ENCODE data around the gene MKI67. TPM values are rescaled to one million over a fixed set of nuclear protein-coding genes. Genes with fewer than 3 reads are reported as not detected.
A peak's percentile ranks its signal among the peaks of the same experiment; 100 is the strongest.

MKI67 gene
- total RNA-seq, 1 experiment from 2014 or later, result 81.4 TPM

GRCh38 chr10:128137877-128138276, 11.7 kb upstream of the MKI67 start:
- Mint-ChIP-seq H3K4me1 (ENCODE audit: insufficient read depth, unreplicated experiment) (no peaks in the 10 kb centered on the region), H3K27me3 (ENCODE audit: insufficient read depth, unreplicated experiment) (no peaks in the 10 kb centered on the region), H3K9me3 (ENCODE audit: unreplicated experiment) (no peaks in the 10 kb centered on the region), H3K36me3 (ENCODE audit: insufficient read depth, unreplicated experiment) (no peaks in the 10 kb centered on the region), H3K4me3 (ENCODE audit: unreplicated experiment) (no peak overlapping the region), H3K27ac (ENCODE audit: low read depth, unreplicated experiment) (no peak overlapping the region)
- no peak for DNase-seq (ENCODE audit: unreplicated experiment)
- POLR2A ChIA-PET, result no interaction called here
- intact Hi-C loops (cut with micrococcal nuclease), result no loop called here
- CTCF ChIA-PET, result interaction anchor here (0.6 to 2.3 kb wide), 5 partner anchors 11 to 109 kb away, joined by 3 to 9 read pairs (median 4); no protein-coding TSS in a partner anchor
- no TSS peak for BruUV-seq (replicated peaks)
- TF ChIP-seq, protein P1, sequence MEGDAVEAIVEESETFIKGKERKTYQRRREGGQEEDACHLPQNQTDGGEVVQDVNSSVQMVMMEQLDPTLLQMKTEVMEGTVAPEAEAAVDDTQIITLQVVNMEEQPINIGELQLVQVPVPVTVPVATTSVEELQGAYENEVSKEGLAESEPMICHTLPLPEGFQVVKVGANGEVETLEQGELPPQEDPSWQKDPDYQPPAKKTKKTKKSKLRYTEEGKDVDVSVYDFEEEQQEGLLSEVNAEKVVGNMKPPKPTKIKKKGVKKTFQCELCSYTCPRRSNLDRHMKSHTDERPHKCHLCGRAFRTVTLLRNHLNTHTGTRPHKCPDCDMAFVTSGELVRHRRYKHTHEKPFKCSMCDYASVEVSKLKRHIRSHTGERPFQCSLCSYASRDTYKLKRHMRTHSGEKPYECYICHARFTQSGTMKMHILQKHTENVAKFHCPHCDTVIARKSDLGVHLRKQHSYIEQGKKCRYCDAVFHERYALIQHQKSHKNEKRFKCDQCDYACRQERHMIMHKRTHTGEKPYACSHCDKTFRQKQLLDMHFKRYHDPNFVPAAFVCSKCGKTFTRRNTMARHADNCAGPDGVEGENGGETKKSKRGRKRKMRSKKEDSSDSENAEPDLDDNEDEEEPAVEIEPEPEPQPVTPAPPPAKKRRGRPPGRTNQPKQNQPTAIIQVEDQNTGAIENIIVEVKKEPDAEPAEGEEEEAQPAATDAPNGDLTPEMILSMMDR (IDR thresholded peaks at IDR 0.05; ENCODE audit: unreplicated experiment), result no peak

DNA sequence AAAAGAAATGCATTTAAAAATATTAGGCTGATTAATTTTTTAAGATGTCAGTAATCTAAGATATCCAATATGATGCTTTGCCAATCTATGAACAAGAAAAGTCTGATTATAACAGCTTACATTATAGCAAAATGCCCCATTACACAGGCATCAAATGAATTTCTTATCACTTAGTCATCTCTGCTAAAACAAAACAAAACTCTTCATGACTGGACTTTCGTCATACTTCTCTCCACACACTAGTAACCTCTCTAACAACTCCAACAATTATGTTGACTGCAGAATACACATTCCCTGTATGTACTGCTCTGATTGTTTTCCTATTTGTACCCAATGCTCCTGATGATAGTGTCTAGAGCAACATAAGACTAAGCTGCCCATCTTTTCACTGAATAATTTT, 3.8 kb upstream of the MKI67 start:
- ChIA-PET POLR2A (interaction anchor here (0.8 kb wide), 1 partner anchor 14 kb away, joined by 4 read pairs; no protein-coding TSS in a partner anchor), CTCF (interaction anchor here (0.6 to 1.5 kb wide), 5 partner anchors 20 to 210 kb away, joined by 3 to 6 read pairs (median 3); no protein-coding TSS in a partner anchor)
- TF ChIP-seq, protein P1 (IDR thresholded peaks at IDR 0.05; ENCODE audit: unreplicated experiment), result no peak
- H3K4me1 Mint-ChIP-seq (ENCODE audit: insufficient read depth, unreplicated experiment), result peaks cover 14% of the 10 kb centered on the region
- H3K4me3 Mint-ChIP-seq (ENCODE audit: unreplicated experiment), result no peak overlapping the region
- H3K27me3 Mint-ChIP-seq (ENCODE audit: insufficient read depth, unreplicated experiment), result no peaks in the 10 kb centered on the region
- no peaks in the 10 kb centered on the region for H3K36me3 Mint-ChIP-seq (ENCODE audit: insufficient read depth, unreplicated experiment)
- peak overlapping the region; percentile 62 for H3K27ac Mint-ChIP-seq (ENCODE audit: low read depth, unreplicated experiment)
- intact Hi-C loops (cut with micrococcal nuclease), result no loop called here
- no TSS peak for BruUV-seq (replicated peaks)
- DNase-seq (ENCODE audit: unreplicated experiment), result peak; percentile 59
- H3K9me3 Mint-ChIP-seq (ENCODE audit: unreplicated experiment), result no peaks in the 10 kb centered on the region

- no peaks in the 10 kb centered on the region for H3K36me3 Mint-ChIP-seq (ENCODE audit: insufficient read depth, unreplicated experiment)
- no peak for DNase-seq (ENCODE audit: unreplicated experiment)
- H3K27ac Mint-ChIP-seq (ENCODE audit: low read depth, unreplicated experiment), result peak overlapping the region; percentile 40
- TF ChIP-seq, protein P1 (IDR thresholded peaks at IDR 0.05; ENCODE audit: unreplicated experiment), result no peak
- BruUV-seq (replicated peaks), result no TSS peak
- ChIA-PET CTCF (interaction anchor here (0.6 to 1.2 kb wide), 3 partner anchors 10 to 222 kb away, joined by 3 read pairs; no protein-coding TSS in a partner anchor), POLR2A (interaction anchor here (1.0 kb wide), 1 partner anchor 14 kb away, joined by 3 read pairs; no protein-coding TSS in a partner anchor)
- no peak overlapping the region for H3K4me3 Mint-ChIP-seq (ENCODE audit: unreplicated experiment)
- H3K27me3 Mint-ChIP-seq (ENCODE audit: insufficient read depth, unreplicated experiment), result no peaks in the 10 kb centered on the region
- H3K4me1 Mint-ChIP-seq (ENCODE audit: insufficient read depth, unreplicated experiment), result peaks cover 29% of the 10 kb centered on the region
- H3K9me3 Mint-ChIP-seq (ENCODE audit: unreplicated experiment), result no peaks in the 10 kb centered on the region
- intact Hi-C loops (cut with micrococcal nuclease), result no loop called here
Observed at GRCh38 chr10:128128582-128128981, 2.4 kb upstream of the MKI67 start.

DNA sequence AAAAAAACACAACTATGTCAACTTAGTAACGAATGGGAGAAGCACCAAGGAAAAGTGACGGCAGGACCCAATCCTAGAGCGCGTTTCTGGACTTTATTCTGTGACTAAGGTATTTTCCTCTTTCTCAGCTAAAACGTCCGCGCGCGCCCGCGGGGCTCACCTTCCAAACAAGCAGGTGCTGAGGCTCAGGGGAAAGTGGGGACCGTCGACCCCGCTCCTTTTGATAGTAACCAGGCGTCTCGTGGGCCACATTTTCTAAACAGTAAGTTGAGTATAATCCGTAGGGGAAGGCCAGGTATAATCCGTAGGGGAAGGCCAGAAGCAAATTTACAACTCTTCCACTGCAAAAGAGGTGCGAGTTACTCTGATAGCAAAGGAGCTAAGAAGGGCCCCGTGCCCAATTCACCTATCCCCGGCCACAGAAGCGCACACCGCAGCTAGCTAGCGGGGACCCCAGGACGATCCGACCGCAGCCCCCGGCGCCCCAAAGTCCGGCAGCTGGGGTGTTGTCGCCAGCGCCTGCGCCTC, 743 bp downstream of the MKI67 start:
- BruUV-seq (replicated peaks), result TSS peak; percentile 50
- peak; percentile 15 for DNase-seq (ENCODE audit: unreplicated experiment)
- Mint-ChIP-seq H3K4me3 (ENCODE audit: unreplicated experiment) (peak overlapping the region; percentile 76), H3K9me3 (ENCODE audit: unreplicated experiment) (no peaks in the 10 kb centered on the region), H3K27ac (ENCODE audit: low read depth, unreplicated experiment) (peak overlapping the region; percentile 87), H3K4me1 (ENCODE audit: insufficient read depth, unreplicated experiment) (peaks cover 38% of the 10 kb centered on the region), H3K36me3 (ENCODE audit: insufficient read depth, unreplicated experiment) (peaks cover 6% of the 10 kb centered on the region), H3K27me3 (ENCODE audit: insufficient read depth, unreplicated experiment) (no peaks in the 10 kb centered on the region)
- ChIA-PET POLR2A (interaction anchor here (0.6 to 1.7 kb wide), 8 partner anchors 9 to 1672 kb away, joined by 3 to 9 read pairs (median 6); no protein-coding TSS in a partner anchor), CTCF (interaction anchor here (0.6 to 4.1 kb wide), 7 partner anchors 23 to 1370 kb away, joined by 3 to 19 read pairs (median 4); no protein-coding TSS in a partner anchor)
- intact Hi-C loops (cut with micrococcal nuclease), result no loop called here
- TF ChIP-seq, protein P1 (IDR thresholded peaks at IDR 0.05; ENCODE audit: unreplicated experiment), result no peak
